ENCODE results near the gene PRR13. TPM values are rescaled to one million over a fixed set of nuclear protein-coding genes. Genes with fewer than 3 reads are reported as not detected.

Gene PRR13
- polyA plus RNA-seq, 12 donors = 42.5 to 197 (median 51.4) TPM; not detected in 1

DNA sequence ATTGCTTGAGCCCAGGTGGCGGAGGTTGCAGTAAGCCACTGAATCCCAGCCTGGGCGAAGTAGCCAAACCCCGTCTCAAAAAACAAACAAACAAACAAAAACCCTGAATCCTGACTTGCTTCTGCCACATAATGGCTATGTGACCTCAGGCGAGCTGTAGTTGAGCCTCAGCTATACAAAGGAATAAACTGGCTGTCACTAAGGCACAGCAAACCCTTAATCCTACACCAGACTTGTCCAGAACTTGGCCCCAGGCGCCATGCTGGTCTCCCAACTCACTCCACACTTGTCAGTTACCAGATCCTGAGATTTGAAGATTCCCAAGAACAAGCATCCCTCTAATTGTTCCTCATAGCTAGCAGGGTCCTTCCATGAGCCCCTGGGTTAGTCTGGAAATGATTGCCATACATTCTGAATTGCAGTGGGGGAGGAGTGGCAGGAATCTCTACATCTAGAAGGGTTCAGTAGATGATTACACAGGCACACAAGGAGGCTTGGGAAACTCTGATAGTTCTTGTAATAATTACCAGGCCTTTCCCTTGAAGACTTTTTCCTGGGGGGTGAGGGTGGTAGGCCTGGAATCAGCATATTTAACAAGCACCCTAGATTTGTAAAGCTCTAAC is 47.8 kb downstream of the PRR13 start:
- no peak for DNase-seq

DNA sequence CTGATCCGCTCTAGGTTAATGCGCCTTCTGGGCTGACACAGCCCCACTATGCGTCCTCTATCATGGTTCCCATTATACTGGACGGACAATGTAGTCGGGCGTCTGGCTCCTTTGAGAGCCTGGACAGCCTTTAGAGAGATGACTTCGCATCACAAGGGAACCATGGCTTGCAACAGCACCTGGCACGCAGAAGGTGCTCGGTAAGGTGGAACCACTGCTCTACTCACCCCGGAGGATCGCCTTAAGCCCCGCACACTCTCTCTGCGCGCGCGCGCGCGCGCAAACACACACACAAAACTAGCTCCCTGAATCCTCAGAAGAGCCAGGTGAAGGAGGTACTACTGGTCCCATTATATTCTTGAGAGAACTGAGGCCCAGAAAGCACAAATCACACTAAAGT is 50.7 kb downstream of the PRR13 start:
- DNase-seq = no peak

DNA sequence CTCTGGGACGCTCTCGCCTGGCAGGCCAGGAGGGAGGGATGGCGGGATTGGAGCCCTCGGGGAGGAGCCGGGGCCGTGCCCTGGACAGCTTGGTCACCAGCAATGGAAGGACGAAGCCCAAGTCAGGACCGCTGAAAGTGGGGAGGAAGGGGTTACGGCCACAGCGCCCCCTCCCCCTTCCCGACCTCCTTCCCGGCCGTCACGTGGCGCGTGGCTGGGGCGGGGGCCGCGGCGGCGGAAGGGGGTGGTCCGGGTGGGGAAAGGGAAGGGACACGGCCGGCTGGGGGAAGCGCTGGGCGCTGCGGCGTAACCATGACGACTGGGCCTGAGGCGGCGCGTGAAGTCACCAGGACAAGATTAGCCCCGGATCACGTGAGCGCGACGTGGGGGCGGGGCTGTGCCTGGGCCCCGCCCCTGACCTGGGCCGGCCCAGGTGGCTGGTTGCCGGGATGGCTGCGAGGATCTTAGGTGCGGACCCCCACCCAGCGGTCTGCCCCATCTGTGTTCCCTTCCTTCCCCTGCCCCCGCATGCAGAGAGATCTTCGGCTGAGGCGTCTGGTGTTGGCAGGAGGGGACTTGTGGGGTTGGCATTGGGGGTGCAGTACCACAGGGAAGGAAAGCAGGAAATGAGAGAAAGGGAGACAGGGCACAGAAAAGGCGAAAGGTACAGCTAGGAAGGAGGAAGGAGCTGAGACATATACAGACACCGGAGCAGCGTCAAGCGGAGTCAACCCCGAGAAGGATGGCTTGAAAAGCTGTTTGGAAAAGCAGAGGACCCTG is 51.5 kb downstream of the PRR13 start:
- peak; percentile 96 for DNase-seq

GRCh38 chr12:53493610-53494391 is 52.3 kb downstream of the PRR13 start:
- DNase-seq = no peak

Other genes starting within 250 kb of the PRR13 start
- 1 to 10 TPM in 1 of 12 donors, under 1 TPM in 9, not detected in 2; 0.31 to 4.2 (median 0.84) TPM for gene ITGB7, start 234.5 kb upstream of the PRR13 start, polyA plus RNA-seq (ENCODE audit: insufficient read length in 12 of 12)
- gene RARG, start 209.5 kb upstream of the PRR13 start, polyA plus RNA-seq (ENCODE audit: insufficient read length in 12 of 12) = 10 to 100 TPM in 11 of 12 donors, not detected in 1; 17.8 to 72.7 (median 26.0) TPM
- 10 to 100 TPM in 1 of 12 donors, 1 to 10 TPM in 10, not detected in 1; 3.2 to 13.1 (median 6.0) TPM for gene ESPL1, start 173.4 kb upstream of the PRR13 start, polyA plus RNA-seq (ENCODE audit: insufficient read length in 12 of 12)
- gene PFDN5, start 146.2 kb upstream of the PRR13 start, polyA plus RNA-seq (ENCODE audit: insufficient read length in 12 of 12) = 100 to 1,000 TPM in 11 of 12 donors, not detected in 1; 330 to 592 (median 511) TPM
- 10 to 100 TPM in 11 of 12 donors, not detected in 1; 14.9 to 36.4 (median 32.3) TPM for gene MYG1, start 142.0 kb upstream of the PRR13 start, polyA plus RNA-seq (ENCODE audit: insufficient read length in 12 of 12)
- gene AAAS, start 120.1 kb upstream of the PRR13 start, polyA plus RNA-seq (ENCODE audit: insufficient read length in 12 of 12) = 10 to 100 TPM in 11 of 12 donors, not detected in 1; 34.7 to 68.7 (median 52.3) TPM
- 1 to 10 TPM in 1 of 12 donors, under 1 TPM in 5, not detected in 6; 0.05 to 1.2 (median 0.22) TPM for gene SP7, start 105.4 kb upstream of the PRR13 start, polyA plus RNA-seq (ENCODE audit: insufficient read length in 12 of 12)
- 10 to 100 TPM in 11 of 12 donors, not detected in 1; 37.9 to 66.0 (median 43.3) TPM for gene SP1, start 61.6 kb upstream of the PRR13 start, polyA plus RNA-seq (ENCODE audit: insufficient read length in 12 of 12)
- gene AMHR2, start 17.9 kb upstream of the PRR13 start, polyA plus RNA-seq (ENCODE audit: insufficient read length in 12 of 12) = under 1 TPM in 1 of 12 donors, not detected in 11; 0.07 TPM
- 100 to 1,000 TPM; 459 to 676 (median 588) TPM for gene PCBP2, start 10.4 kb downstream of the PRR13 start, polyA plus RNA-seq (ENCODE audit: insufficient read length in 12 of 12)
- gene MAP3K12, start 57.7 kb downstream of the PRR13 start, polyA plus RNA-seq (ENCODE audit: insufficient read length in 12 of 12) = 10 to 100 TPM in 11 of 12 donors, not detected in 1; 10.2 to 36.0 (median 14.1) TPM
- gene TARBP2, start 59.5 kb downstream of the PRR13 start, polyA plus RNA-seq (ENCODE audit: insufficient read length in 12 of 12) = 10 to 100 TPM in 11 of 12 donors, not detected in 1; 16.6 to 27.2 (median 23.1) TPM
- gene NPFF, start 65.8 kb downstream of the PRR13 start, polyA plus RNA-seq (ENCODE audit: insufficient read length in 12 of 12) = 1 to 10 TPM in 1 of 12 donors, under 1 TPM in 5, not detected in 6; 0.40 to 2.4 (median 0.69) TPM
- 10 to 100 TPM in 11 of 12 donors, not detected in 1; 49.0 to 69.4 (median 56.8) TPM for gene ATF7, start 184.6 kb downstream of the PRR13 start, polyA plus RNA-seq (ENCODE audit: insufficient read length in 12 of 12)
- gene ATP5MC2, start 234.3 kb downstream of the PRR13 start, polyA plus RNA-seq (ENCODE audit: insufficient read length in 12 of 12) = 100 to 1,000 TPM in 11 of 12 donors, not detected in 1; 451 to 820 (median 720) TPM

Data from muscle of arm (tissue), 12 donors.